22Rv1 (cell line): ENCODE measurements around the gene GSG1L.

Experiments
- CTCF ChIP-seq: fragments of 450-650 bp; IDR thresholded peaks from 2 replicates; pipeline ENCODE4 v1.5.1; 2017; ENCODE audit warnings: mild to moderate bottlenecking
- ZFX ChIP-seq: fragments of 450-650 bp; IDR thresholded peaks from 2 replicates; pipeline ENCODE4 v1.6.1; 2017; ENCODE audit warnings: antibody characterized with exemption, borderline replicate concordance

DNA sequence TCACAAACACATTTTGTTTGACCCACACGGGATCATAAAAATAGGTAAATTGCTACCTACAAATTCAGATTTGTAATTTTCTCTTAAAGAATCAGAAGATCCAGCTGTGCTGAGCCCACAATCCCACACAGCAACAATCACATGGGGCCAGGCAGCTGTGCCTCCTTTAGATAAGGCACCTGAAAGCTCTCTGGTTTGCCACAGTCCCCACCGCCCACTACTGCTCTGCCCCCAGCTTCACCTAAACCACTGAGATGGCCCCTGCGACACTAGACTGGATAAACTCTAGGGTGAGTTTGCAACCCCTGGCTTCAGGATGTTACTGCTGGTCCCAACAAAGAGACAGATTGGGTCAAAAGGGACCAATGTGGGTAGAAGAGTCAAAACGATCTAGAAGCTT is 96.8 kb downstream of the GSG1L start:
- TF ChIP-seq CTCF = no peak
- TF ChIP-seq ZFX = no peak
